Body of pancreas (tissue), 4 donors: ENCODE data around the gene NKAIN4.

Experiments
- CTCF ChIP-seq, 7 experiments: fragments of 450-650 bp in 4 of 7; fragments of 200-600 bp in 3 of 7; sonication (generic) in 3 of 7; IDR thresholded peaks; one replicate each; pipeline ENCODE4 v1.5.1; 2016 to 2019; ENCODE audit warnings: antibody characterized with exemption in 7 of 7
- POLR2A ChIP-seq, 3 donors: fragments of 450-650 bp; IDR thresholded peaks; one replicate each; pipeline ENCODE4 v1.6.1; 2016; ENCODE audit warnings: antibody characterized with exemption in 3 of 3, mild to moderate bottlenecking in 2 of 3

GRCh38 chr20:63276956-63277355 lies 22.7 kb upstream of the NKAIN4 start:
- TF ChIP-seq CTCF (IDR thresholded peaks at IDR 0.05) (no peak), POLR2A (IDR thresholded peaks at IDR 0.05) (no peak)
